HG03159 (cell line): Measurements from ENCODE around the gene EFCAB6.

Source experiments
- ATAC-seq: cut with Tn5 transposase; IDR thresholded peaks from one replicate; pipeline ENCODE4 v1.9.1; 2021; ENCODE audit warnings: mild to moderate bottlenecking, moderate library complexity; ENCODE audit not compliant: unreplicated experiment

EFCAB6 gene

GRCh38 chr22:43554694-43555365 is 257.3 kb downstream of the EFCAB6 start:
- ATAC-seq, result no peak

- ATAC-seq, result no peak
Measured at GRCh38 chr22:43554259-43554636, 257.9 kb downstream of the EFCAB6 start.

- ATAC-seq, result no peak
Measured at GRCh38 chr22:43553451-43554258, 258.4 kb downstream of the EFCAB6 start.

- ATAC-seq, result no peak
Measured at GRCh38 chr22:43550672-43551071, 261.4 kb downstream of the EFCAB6 start.

- no peak for ATAC-seq
Measured at GRCh38 chr22:43550024-43550620, 262.0 kb downstream of the EFCAB6 start.

GRCh38 chr22:43546186-43546585 is 265.9 kb downstream of the EFCAB6 start:
- no peak for ATAC-seq

GRCh38 chr22:43544289-43544673 is 267.8 kb downstream of the EFCAB6 start:
- ATAC-seq, result no peak

GRCh38 chr22:43543522-43544288 is 268.4 kb downstream of the EFCAB6 start:
- no peak for ATAC-seq

GRCh38 chr22:43542681-43543521 is 269.2 kb downstream of the EFCAB6 start:
- ATAC-seq, result no peak

GRCh38 chr22:43541462-43542407 is 270.4 kb downstream of the EFCAB6 start:
- ATAC-seq, result no peak

- ATAC-seq, result no peak
Measured at GRCh38 chr22:43541022-43541421, 271.1 kb downstream of the EFCAB6 start.

- ATAC-seq, result no peak
Measured at GRCh38 chr22:43540529-43540923, 271.6 kb downstream of the EFCAB6 start.

GRCh38 chr22:43539572-43540528 is 272.3 kb downstream of the EFCAB6 start:
- no peak for ATAC-seq

GRCh38 chr22:43537019-43537585 is 275.0 kb downstream of the EFCAB6 start:
- ATAC-seq, result no peak

GRCh38 chr22:43535741-43536140 is 276.4 kb downstream of the EFCAB6 start:
- ATAC-seq, result no peak

- ATAC-seq, result no peak
Measured at GRCh38 chr22:43535336-43535735, 276.8 kb downstream of the EFCAB6 start.

- no peak for ATAC-seq
Measured at GRCh38 chr22:43534916-43535315, 277.2 kb downstream of the EFCAB6 start.
